HG03159 (cell line): Measurements from ENCODE around the gene PRICKLE2.

ENCODE experiments used
- ATAC-seq: cut with Tn5 transposase; IDR thresholded peaks from one replicate; pipeline ENCODE4 v1.9.1; 2021; ENCODE audit warnings: mild to moderate bottlenecking, moderate library complexity; ENCODE audit not compliant: unreplicated experiment

PRICKLE2 gene

GRCh38 chr3:64079369-64080150 lies 145.7 kb downstream of the PRICKLE2 start:
- no peak for ATAC-seq

GRCh38 chr3:64078966-64079365 lies 146.3 kb downstream of the PRICKLE2 start:
- no peak for ATAC-seq

- ATAC-seq: no peak
Measured at GRCh38 chr3:64074895-64075679, 150.2 kb downstream of the PRICKLE2 start.

- no peak for ATAC-seq
Measured at GRCh38 chr3:64074060-64074459, 151.2 kb downstream of the PRICKLE2 start.

- no peak for ATAC-seq
Measured at GRCh38 chr3:64073158-64073761, 152.0 kb downstream of the PRICKLE2 start.

GRCh38 chr3:64072126-64072525 lies 153.1 kb downstream of the PRICKLE2 start:
- ATAC-seq: no peak

GRCh38 chr3:64070704-64071103 lies 154.6 kb downstream of the PRICKLE2 start:
- no peak for ATAC-seq

GRCh38 chr3:64067506-64068346 lies 157.5 kb downstream of the PRICKLE2 start:
- ATAC-seq: no peak

GRCh38 chr3:64064804-64065203 lies 160.5 kb downstream of the PRICKLE2 start:
- no peak for ATAC-seq

- no peak for ATAC-seq
Measured at GRCh38 chr3:64063983-64064438, 161.3 kb downstream of the PRICKLE2 start.

- no peak for ATAC-seq
Measured at GRCh38 chr3:64063207-64063982, 161.9 kb downstream of the PRICKLE2 start.

GRCh38 chr3:64061628-64062027 lies 163.6 kb downstream of the PRICKLE2 start:
- no peak for ATAC-seq

- no peak for ATAC-seq
Measured at GRCh38 chr3:64059484-64060175, 165.6 kb downstream of the PRICKLE2 start.

GRCh38 chr3:64058566-64058965 lies 166.7 kb downstream of the PRICKLE2 start:
- ATAC-seq: no peak

- no peak for ATAC-seq
Measured at GRCh38 chr3:64057231-64057630, 168.0 kb downstream of the PRICKLE2 start.

GRCh38 chr3:64056606-64057180 lies 168.6 kb downstream of the PRICKLE2 start:
- no peak for ATAC-seq

- ATAC-seq: no peak
Measured at GRCh38 chr3:64055076-64055475, 170.2 kb downstream of the PRICKLE2 start.

- no peak for ATAC-seq
Measured at GRCh38 chr3:64054488-64054887, 170.8 kb downstream of the PRICKLE2 start.

GRCh38 chr3:64053581-64053980 lies 171.7 kb downstream of the PRICKLE2 start:
- ATAC-seq: no peak
